BE2C (cell line): ENCODE measurements around the gene SYT14.

Source experiments
- DNase-seq: peaks from one replicate; pipeline ENCODE4 v3.0.0-alpha.2; 2020
- H3K27me3 ChIP-seq: fragments of 250-450 bp; sonication (Bioruptor Pico); 2 replicates; pipeline ENCODE4 v1.5.1; 2020; ENCODE audit warnings: mild to moderate bottlenecking
- H3K36me3 ChIP-seq: fragments of 250-450 bp; sonication (Bioruptor Pico); 2 replicates; pipeline ENCODE4 v1.5.1; 2020; ENCODE audit warnings: mild to moderate bottlenecking
- H3K4me1 ChIP-seq: fragments of 250-450 bp; sonication (Bioruptor Pico); 2 replicates; pipeline ENCODE4 v1.5.1; 2020
- H3K4me3 ChIP-seq: 2 replicates; pipeline ENCODE4 v1.5.1; 2011; ENCODE audit warnings: low read depth, low read length
- H3K9me3 ChIP-seq: fragments of 250-450 bp; sonication (Bioruptor Pico); 2 replicates; pipeline ENCODE4 v1.5.1; 2020
- CTCF ChIP-seq: IDR thresholded peaks from 2 replicates; pipeline ENCODE4 v1.5.1; 2012; ENCODE audit warnings: mild to moderate bottlenecking, low read depth, low read length

The SYT14 gene

GRCh38 chr1:209988706-209989105 lies 50.7 kb downstream of the SYT14 start:
- Histone ChIP-seq H3K4me1 (0 out of 2 replicates have a peak, but pooled peaks cover 6% of the 10 kb centered on the region), H3K27me3 (no peaks in the 10 kb centered on the region), H3K4me3 (no peak overlapping the region), H3K36me3 (no peaks in the 10 kb centered on the region; the same call in 1 of the 2 replicates), H3K9me3 (no peaks in the 10 kb centered on the region)
- TF ChIP-seq CTCF: no peak
- no peak for DNase-seq

DNA sequence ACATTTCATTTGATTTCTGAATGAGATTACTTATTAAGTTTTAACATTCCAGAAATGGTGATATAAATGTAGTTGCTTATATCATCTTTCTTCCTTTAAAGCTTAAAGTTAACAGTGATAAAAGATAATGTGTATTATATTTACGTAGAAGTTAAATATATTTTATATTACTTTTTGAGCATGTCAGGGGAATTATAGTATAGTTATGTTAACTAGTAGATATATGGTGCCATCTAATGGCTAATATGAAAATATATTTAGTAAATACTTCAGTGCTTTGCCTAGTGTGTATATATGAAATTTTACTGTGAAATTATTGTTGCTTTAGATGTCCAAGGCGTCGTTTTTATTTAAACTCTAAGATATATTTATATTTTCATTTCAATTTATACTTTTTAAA lies 51.5 kb downstream of the SYT14 start:
- TF ChIP-seq CTCF: no peak
- H3K27me3 ChIP-seq: no peaks in the 10 kb centered on the region
- H3K4me3 ChIP-seq: no peak overlapping the region
- no peaks in the 10 kb centered on the region; the same call in 1 of the 2 replicates for H3K36me3 ChIP-seq
- 0 out of 2 replicates have a peak, but pooled peaks cover 6% of the 10 kb centered on the region for H3K4me1 ChIP-seq
- no peak for DNase-seq
- no peaks in the 10 kb centered on the region for H3K9me3 ChIP-seq

DNA sequence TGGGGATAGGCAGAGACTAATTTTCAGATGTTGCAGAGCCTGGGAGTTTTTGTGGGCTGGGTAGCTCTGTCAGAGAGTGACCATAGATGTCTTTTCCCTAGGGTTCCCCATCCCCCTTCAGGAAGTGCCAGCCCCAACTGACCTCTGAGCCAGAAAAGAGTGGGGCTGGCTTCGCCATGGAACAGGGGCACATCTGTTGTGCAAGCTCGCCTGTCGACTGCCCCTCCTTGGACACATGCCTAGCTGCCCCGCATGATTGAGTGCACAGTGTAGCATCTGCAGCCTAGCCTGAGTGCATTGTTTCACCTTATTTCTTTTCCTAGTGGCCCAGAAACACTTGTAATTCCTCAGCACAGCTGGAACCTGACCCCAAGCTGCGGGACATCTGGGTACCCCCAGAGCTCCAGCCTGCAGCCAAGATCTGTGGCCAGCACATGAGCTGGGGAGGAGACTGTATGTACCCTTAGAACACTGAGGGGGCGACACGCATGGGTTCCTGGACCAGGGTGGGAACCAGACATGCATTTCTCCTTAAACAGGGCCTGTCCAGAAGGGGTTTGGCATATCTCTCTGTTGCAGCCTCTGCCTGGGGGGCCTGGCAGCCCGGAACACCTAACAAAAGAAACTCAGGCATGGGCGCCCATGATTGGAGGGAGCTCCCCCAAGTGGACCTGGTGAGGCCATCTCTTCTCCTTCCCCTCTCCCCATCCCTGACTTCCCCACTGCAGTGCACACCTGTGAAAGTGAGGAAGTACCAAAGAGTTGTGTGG lies 55.2 kb downstream of the SYT14 start:
- no peaks in the 10 kb centered on the region; the same call in 1 of the 2 replicates for H3K36me3 ChIP-seq
- 0 out of 2 replicates have a peak, but pooled peaks cover 6% of the 10 kb centered on the region for H3K4me1 ChIP-seq
- no peaks in the 10 kb centered on the region for H3K27me3 ChIP-seq
- DNase-seq: no peak
- no peak for TF ChIP-seq CTCF
- no peak overlapping the region for H3K4me3 ChIP-seq
- H3K9me3 ChIP-seq: no peaks in the 10 kb centered on the region

- no peak for TF ChIP-seq CTCF
- Histone ChIP-seq H3K4me1 (no peaks in the 10 kb centered on the region), H3K27me3 (no peaks in the 10 kb centered on the region), H3K9me3 (no peaks in the 10 kb centered on the region), H3K4me3 (no peak overlapping the region), H3K36me3 (no peaks in the 10 kb centered on the region; the same call in 1 of the 2 replicates)
- DNase-seq: no peak
Observed at GRCh38 chr1:209996348-209996747, 58.3 kb downstream of the SYT14 start.

DNA sequence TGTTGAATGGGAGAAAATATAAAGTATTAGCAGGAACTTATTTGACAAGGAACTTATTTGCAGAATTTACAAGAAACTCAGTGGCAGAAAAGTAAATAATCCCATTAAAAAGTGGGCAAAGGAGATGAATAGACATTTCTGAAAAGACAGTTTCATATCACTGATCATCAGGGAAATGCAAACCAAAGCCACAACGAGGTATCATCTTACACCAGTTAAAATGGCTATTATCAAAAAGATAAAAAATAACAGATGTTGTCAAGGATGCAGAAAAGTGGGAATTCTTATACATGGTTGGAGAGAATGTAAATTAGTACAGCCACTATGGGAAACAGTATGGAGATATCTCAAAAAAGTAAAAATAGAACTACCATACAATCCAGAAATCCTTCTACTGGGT lies 61.0 kb downstream of the SYT14 start:
- DNase-seq: no peak

More for the DNA sequence above, 61.0 kb downstream of the SYT14 start:
- Histone ChIP-seq H3K4me1 (peaks cover 22% of the 10 kb centered on the region), H3K4me3 (no peak overlapping the region), H3K27me3 (no peaks in the 10 kb centered on the region), H3K36me3 (no peaks in the 10 kb centered on the region), H3K9me3 (no peaks in the 10 kb centered on the region)
- no peak for TF ChIP-seq CTCF
